ENCODE results near the gene CSMD2. TPM values are rescaled to one million over a fixed set of nuclear protein-coding genes. Genes with fewer than 3 reads are reported as not detected.

Gene CSMD2
- total RNA-seq, 1 experiment from 2014 or later, result 13.2 TPM

DNA sequence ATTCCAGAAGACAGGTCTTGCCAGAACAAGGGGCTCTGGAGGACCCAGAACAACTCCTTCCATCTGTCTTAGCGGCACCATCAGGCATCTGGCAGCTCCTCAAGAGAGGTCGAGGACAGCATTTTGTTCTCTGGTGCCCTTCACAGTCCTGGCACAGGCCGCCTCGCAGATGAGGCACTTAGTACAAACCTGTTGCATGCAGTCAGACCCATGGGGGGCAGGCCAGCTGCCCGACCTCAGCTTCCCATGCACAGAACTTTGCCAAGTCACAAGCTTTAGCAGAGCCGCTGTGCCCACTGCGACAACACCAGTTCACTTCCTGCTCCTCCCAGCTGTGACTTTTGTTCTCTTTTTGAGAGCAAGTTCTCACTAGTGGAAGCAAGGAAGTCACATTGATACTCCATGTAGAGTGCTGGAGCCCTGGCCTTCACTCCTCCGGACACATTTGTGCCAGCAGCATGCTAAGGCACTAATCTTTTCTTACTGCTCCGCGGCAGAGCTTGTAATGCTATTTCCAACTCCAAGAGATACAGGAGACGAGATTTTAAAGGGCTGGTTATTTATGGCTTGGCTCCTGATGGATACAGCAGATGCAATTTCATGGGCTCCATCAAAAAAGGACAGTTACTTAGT lies 256.6 kb downstream of the CSMD2 start:
- no peak for DNase-seq (ENCODE audit: low spot score)
- TF ChIP-seq, protein P1, sequence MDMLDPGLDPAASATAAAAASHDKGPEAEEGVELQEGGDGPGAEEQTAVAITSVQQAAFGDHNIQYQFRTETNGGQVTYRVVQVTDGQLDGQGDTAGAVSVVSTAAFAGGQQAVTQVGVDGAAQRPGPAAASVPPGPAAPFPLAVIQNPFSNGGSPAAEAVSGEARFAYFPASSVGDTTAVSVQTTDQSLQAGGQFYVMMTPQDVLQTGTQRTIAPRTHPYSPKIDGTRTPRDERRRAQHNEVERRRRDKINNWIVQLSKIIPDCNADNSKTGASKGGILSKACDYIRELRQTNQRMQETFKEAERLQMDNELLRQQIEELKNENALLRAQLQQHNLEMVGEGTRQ (CRISPR knock-in tag; IDR thresholded peaks at IDR 0.05), result no peak
- no peak for TF ChIP-seq ZNF138 (CRISPR knock-in tag; conservative IDR thresholded peaks at IDR 0.05)
- Mint-ChIP-seq H3K4me1 (peaks cover 3% of the 10 kb centered on the region; the same call in 1 of the 2 replicates), H3K27ac (no peak overlapping the region), H3K9me3 (peaks cover 7% of the 10 kb centered on the region), H3K36me3 (no peaks in the 10 kb centered on the region; the same call in 1 of the 2 replicates), H3K27me3 (ENCODE audit: low read depth) (no peaks in the 10 kb centered on the region), H3K4me3 (no peak overlapping the region)
- no peak for ATAC-seq
- ChIA-PET POLR2A (no interaction called here), CTCF (no interaction called here)

DNA sequence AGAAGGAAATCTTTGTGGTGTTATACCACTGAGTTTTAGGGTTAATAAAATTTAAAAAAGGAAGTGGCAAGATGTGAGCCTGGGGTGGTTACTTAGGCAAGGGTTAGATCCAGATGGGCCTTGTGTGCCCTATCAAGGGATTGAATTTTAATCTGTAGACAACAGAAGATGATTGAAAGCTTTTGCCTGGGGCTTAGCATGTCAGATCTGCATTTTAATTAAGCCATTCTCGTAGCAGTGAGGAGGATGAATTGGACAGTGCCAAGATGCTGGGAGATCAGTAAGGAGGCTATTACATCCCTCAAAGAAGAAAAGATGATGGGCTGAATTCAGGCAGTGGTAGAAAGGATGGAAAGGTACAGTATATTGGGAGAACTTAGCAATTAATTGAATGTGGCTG lies 258.9 kb downstream of the CSMD2 start:
- POLR2A ChIA-PET, result no interaction called here
- no peak overlapping the region for H3K27ac Mint-ChIP-seq
- no peak for TF ChIP-seq ETV6 (CRISPR knock-in tag; IDR thresholded peaks at IDR 0.05)
- TF ChIP-seq CBFB (CRISPR knock-in tag; IDR thresholded peaks at IDR 0.05; ENCODE audit: low read depth), result no peak
- TF ChIP-seq, protein P2, sequence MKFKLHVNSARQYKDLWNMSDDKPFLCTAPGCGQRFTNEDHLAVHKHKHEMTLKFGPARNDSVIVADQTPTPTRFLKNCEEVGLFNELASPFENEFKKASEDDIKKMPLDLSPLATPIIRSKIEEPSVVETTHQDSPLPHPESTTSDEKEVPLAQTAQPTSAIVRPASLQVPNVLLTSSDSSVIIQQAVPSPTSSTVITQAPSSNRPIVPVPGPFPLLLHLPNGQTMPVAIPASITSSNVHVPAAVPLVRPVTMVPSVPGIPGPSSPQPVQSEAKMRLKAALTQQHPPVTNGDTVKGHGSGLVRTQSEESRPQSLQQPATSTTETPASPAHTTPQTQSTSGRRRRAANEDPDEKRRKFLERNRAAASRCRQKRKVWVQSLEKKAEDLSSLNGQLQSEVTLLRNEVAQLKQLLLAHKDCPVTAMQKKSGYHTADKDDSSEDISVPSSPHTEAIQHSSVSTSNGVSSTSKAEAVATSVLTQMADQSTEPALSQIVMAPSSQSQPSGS (CRISPR knock-in tag; IDR thresholded peaks at IDR 0.05; ENCODE audit: borderline replicate concordance, low read depth), result no peak
- ATAC-seq, result no peak
- peaks cover 3% of the 10 kb centered on the region; the same call in 1 of the 2 replicates for H3K4me1 Mint-ChIP-seq
- peaks cover 7% of the 10 kb centered on the region for H3K9me3 Mint-ChIP-seq
- H3K4me3 Mint-ChIP-seq, result no peak overlapping the region
- CTCF ChIA-PET, result interaction anchor here (1.1 kb wide), 1 partner anchor 108 kb away, joined by 3 read pairs; no protein-coding TSS in a partner anchor
- no peak for DNase-seq (ENCODE audit: low spot score)
- H3K36me3 Mint-ChIP-seq, result no peaks in the 10 kb centered on the region; the same call in 1 of the 2 replicates
- no peaks in the 10 kb centered on the region for H3K27me3 Mint-ChIP-seq (ENCODE audit: low read depth)

DNA sequence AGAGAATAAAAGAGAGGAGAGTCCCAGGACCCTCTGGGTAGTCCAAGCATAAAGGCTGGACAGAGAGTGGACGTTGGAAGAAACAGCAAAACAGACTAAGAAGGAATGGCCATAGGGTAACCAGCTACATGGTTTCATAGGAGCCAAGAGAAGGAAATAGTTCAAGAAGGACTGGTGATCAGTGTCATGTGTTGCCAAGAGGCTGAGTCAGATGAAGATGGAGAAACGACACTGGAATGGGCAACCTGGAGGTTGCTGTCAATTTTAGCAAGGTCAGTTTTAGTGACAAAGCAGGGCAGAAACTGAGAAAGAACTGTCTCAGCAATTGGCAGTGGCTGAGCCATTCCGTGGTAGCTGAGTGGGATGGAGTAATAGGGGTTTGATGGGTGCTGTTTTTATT lies 259.8 kb downstream of the CSMD2 start:
- TF ChIP-seq JAZF1 (CRISPR knock-in tag; IDR thresholded peaks at IDR 0.05), result no peak
- TF ChIP-seq CREB1 (CRISPR knock-in tag; IDR thresholded peaks at IDR 0.05), result no peak
- TF ChIP-seq PRRX2 (CRISPR knock-in tag; IDR thresholded peaks at IDR 0.05), result no peak
- TF ChIP-seq, protein P3, sequence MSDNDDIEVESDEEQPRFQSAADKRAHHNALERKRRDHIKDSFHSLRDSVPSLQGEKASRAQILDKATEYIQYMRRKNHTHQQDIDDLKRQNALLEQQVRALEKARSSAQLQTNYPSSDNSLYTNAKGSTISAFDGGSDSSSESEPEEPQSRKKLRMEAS (CRISPR knock-in tag; IDR thresholded peaks at IDR 0.05), result no peak
- no peak for TF ChIP-seq NR3C1 (CRISPR knock-in tag; conservative IDR thresholded peaks at IDR 0.05; ENCODE audit: low read depth)
- TF ChIP-seq JUN (CRISPR knock-in tag; IDR thresholded peaks at IDR 0.05), result no peak
- TF ChIP-seq OVOL2 (CRISPR knock-in tag; IDR thresholded peaks at IDR 0.05; ENCODE audit: borderline replicate concordance), result no peak
- TF ChIP-seq, protein P2 (CRISPR knock-in tag; IDR thresholded peaks at IDR 0.05; ENCODE audit: borderline replicate concordance, low read depth), result no peak
- peaks cover 7% of the 10 kb centered on the region for H3K9me3 Mint-ChIP-seq
- POLR2A ChIA-PET, result no interaction called here
- ATAC-seq (no peak), DNase-seq (ENCODE audit: low spot score) (no peak)
- no peaks in the 10 kb centered on the region for H3K27me3 Mint-ChIP-seq (ENCODE audit: low read depth)
- no peak overlapping the region for H3K27ac Mint-ChIP-seq
- peaks cover 3% of the 10 kb centered on the region; the same call in 1 of the 2 replicates for H3K4me1 Mint-ChIP-seq
- H3K4me3 Mint-ChIP-seq, result no peak overlapping the region
- CTCF ChIA-PET, result no interaction called here
- H3K36me3 Mint-ChIP-seq, result no peaks in the 10 kb centered on the region; the same call in 1 of the 2 replicates

DNA sequence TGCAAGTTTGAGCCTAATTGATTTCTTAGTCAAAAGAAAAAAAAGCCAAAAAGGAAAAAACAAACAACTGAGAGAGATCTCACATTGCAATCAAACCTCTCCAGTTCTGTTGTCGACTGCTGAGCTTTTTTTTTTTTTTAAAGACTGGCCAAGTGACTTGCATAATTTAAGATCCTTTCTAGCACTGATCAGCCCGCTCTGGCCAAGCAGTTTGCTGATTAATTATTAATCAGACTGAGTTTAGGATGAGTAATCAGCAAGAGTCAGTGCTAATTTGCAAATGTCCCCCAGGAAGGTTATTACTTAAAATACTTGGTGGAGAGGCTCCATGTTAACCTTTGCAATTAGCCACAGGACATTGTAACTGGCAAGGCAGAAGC lies 261.8 kb downstream of the CSMD2 start:
- peaks cover 7% of the 10 kb centered on the region for H3K9me3 Mint-ChIP-seq
- H3K27ac Mint-ChIP-seq, result no peak overlapping the region
- no peaks in the 10 kb centered on the region for H3K27me3 Mint-ChIP-seq (ENCODE audit: low read depth)
- TF ChIP-seq, protein P4, sequence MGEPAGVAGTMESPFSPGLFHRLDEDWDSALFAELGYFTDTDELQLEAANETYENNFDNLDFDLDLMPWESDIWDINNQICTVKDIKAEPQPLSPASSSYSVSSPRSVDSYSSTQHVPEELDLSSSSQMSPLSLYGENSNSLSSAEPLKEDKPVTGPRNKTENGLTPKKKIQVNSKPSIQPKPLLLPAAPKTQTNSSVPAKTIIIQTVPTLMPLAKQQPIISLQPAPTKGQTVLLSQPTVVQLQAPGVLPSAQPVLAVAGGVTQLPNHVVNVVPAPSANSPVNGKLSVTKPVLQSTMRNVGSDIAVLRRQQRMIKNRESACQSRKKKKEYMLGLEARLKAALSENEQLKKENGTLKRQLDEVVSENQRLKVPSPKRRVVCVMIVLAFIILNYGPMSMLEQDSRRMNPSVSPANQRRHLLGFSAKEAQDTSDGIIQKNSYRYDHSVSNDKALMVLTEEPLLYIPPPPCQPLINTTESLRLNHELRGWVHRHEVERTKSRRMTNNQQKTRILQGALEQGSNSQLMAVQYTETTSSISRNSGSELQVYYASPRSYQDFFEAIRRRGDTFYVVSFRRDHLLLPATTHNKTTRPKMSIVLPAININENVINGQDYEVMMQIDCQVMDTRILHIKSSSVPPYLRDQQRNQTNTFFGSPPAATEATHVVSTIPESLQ (CRISPR knock-in tag; IDR thresholded peaks at IDR 0.05), result no peak
- TF ChIP-seq CBFB (CRISPR knock-in tag; IDR thresholded peaks at IDR 0.05; ENCODE audit: low read depth), result no peak
- no peak for TF ChIP-seq ZNF423 (CRISPR knock-in tag; IDR thresholded peaks at IDR 0.05)
- TF ChIP-seq OVOL2 (CRISPR knock-in tag; IDR thresholded peaks at IDR 0.05; ENCODE audit: borderline replicate concordance), result no peak
- TF ChIP-seq, protein P1 (CRISPR knock-in tag; IDR thresholded peaks at IDR 0.05), result no peak
- no peak for TF ChIP-seq FOXK1 (CRISPR knock-in tag; IDR thresholded peaks at IDR 0.05)
- TF ChIP-seq MYBL2 (CRISPR knock-in tag; IDR thresholded peaks at IDR 0.05), result no peak
- TF ChIP-seq HMGA2 (CRISPR knock-in tag; IDR thresholded peaks at IDR 0.05), result no peak
- TF ChIP-seq, protein P5, sequence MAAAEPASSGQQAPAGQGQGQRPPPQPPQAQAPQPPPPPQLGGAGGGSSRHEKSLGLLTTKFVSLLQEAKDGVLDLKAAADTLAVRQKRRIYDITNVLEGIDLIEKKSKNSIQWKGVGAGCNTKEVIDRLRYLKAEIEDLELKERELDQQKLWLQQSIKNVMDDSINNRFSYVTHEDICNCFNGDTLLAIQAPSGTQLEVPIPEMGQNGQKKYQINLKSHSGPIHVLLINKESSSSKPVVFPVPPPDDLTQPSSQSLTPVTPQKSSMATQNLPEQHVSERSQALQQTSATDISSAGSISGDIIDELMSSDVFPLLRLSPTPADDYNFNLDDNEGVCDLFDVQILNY (CRISPR knock-in tag; IDR thresholded peaks at IDR 0.05), result no peak
- TF ChIP-seq ZBTB21 (CRISPR knock-in tag; IDR thresholded peaks at IDR 0.05; ENCODE audit: borderline replicate concordance), result no peak

More for the DNA sequence above, 261.8 kb downstream of the CSMD2 start:
- Mint-ChIP-seq H3K36me3 (no peaks in the 10 kb centered on the region; the same call in 1 of the 2 replicates), H3K4me3 (no peak overlapping the region), H3K4me1 (peaks cover 3% of the 10 kb centered on the region; the same call in 1 of the 2 replicates)
- CTCF ChIA-PET, result no interaction called here
- ATAC-seq (no peak), DNase-seq (ENCODE audit: low spot score) (no peak)
- POLR2A ChIA-PET, result interaction anchor here (0.6 kb wide), 1 partner anchor 219 kb away, joined by 3 read pairs; no protein-coding TSS in a partner anchor

Data from WTC11 (cell line).